Nephron (organoid): ENCODE results near the gene NFAM1.

Experiments
- H3K27ac Mint-ChIP-seq, 3 experiments: 2 replicates each; pipeline ENCODE4 v1.8.0; 2020; ENCODE audit warnings: mixed read lengths in 3 of 3, mild to moderate bottlenecking in 2 of 3, moderate library complexity in 1 of 3
- H3K27me3 Mint-ChIP-seq: 2 replicates; pipeline ENCODE4 v1.8.0; 2021; ENCODE audit warnings: low read depth, mild to moderate bottlenecking, moderate library complexity, mixed read lengths
- H3K36me3 Mint-ChIP-seq: 2 replicates; pipeline ENCODE4 v1.8.0; 2020; ENCODE audit warnings: low read depth, mixed read lengths
- H3K4me1 Mint-ChIP-seq: 2 replicates; pipeline ENCODE4 v1.8.0; 2020; ENCODE audit warnings: mixed read lengths
- H3K4me3 Mint-ChIP-seq, 3 experiments: 2 replicates each; pipeline ENCODE4 v1.8.0; 2020; ENCODE audit warnings: mild to moderate bottlenecking in 3 of 3, mixed read lengths in 3 of 3, moderate library complexity in 2 of 3
- H3K9me3 Mint-ChIP-seq: 2 replicates; pipeline ENCODE4 v1.8.0; 2020; ENCODE audit warnings: mixed read lengths
- CTCF ChIP-seq, 3 experiments: fragments of 200-600 bp; sonication (generic); IDR thresholded peaks; one replicate each; pipeline ENCODE4 v1.5.0; 2021; ENCODE audit warnings: antibody characterized with exemption in 3 of 3; ENCODE audit not compliant: unreplicated experiment in 3 of 3

The NFAM1 gene

GRCh38 chr22:42452916-42453315 lies 20.7 kb upstream of the NFAM1 start:
- H3K27me3 Mint-ChIP-seq: peaks cover 14% of the 10 kb centered on the region
- no peak for TF ChIP-seq CTCF (IDR thresholded peaks at IDR 0.05; ENCODE audit: unreplicated experiment in 3 of 3)
- no peak overlapping the region for H3K4me3 Mint-ChIP-seq
- H3K27ac Mint-ChIP-seq: no peak overlapping the region
- no peaks in the 10 kb centered on the region for H3K4me1 Mint-ChIP-seq
- H3K9me3 Mint-ChIP-seq: no peaks in the 10 kb centered on the region
- no peaks in the 10 kb centered on the region for H3K36me3 Mint-ChIP-seq

GRCh38 chr22:42452456-42452855 lies 20.3 kb upstream of the NFAM1 start:
- H3K4me3 Mint-ChIP-seq: no peak overlapping the region
- no peaks in the 10 kb centered on the region for H3K36me3 Mint-ChIP-seq
- H3K9me3 Mint-ChIP-seq: no peaks in the 10 kb centered on the region
- no peak overlapping the region for H3K27ac Mint-ChIP-seq
- TF ChIP-seq CTCF (IDR thresholded peaks at IDR 0.05; ENCODE audit: unreplicated experiment in 3 of 3): no peak
- peaks cover 14% of the 10 kb centered on the region for H3K27me3 Mint-ChIP-seq
- H3K4me1 Mint-ChIP-seq: no peaks in the 10 kb centered on the region

DNA sequence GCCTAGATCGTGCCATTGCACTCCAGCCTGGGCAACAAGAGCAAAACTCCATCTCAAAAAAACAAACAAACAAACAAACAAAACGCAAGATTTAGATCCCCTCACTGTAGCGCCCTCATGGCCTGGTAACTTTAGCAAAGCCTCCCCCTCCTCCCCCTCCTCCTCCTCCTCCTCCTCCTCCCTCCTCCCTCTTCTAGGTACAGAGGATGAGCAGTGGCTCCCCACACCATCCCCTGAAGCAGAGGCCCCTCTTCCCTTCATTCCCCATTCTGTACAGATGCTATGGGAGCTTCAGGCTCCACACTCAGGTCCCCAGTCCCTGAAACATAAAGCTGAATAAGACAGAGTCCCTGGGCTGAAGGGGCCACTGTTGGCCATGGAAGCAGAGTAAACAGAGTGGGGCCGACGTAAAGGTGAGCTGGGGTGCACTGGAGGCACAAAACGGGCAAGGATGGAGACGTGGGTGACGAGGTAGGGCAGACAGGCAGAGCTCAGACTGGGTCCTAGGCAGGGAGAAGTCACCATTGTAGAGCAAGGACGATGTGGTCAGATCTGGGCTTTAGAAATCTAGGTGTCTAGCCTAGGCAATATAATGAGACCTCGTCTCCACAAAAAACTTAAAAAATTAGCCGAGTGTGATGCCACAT lies 19.4 kb upstream of the NFAM1 start:
- Mint-ChIP-seq H3K9me3 (no peaks in the 10 kb centered on the region), H3K4me1 (no peaks in the 10 kb centered on the region), H3K27me3 (peaks cover 20% of the 10 kb centered on the region), H3K4me3 (no peak overlapping the region), H3K36me3 (no peaks in the 10 kb centered on the region), H3K27ac (no peak overlapping the region)
- no peak for TF ChIP-seq CTCF (IDR thresholded peaks at IDR 0.05; ENCODE audit: unreplicated experiment in 3 of 3)

DNA sequence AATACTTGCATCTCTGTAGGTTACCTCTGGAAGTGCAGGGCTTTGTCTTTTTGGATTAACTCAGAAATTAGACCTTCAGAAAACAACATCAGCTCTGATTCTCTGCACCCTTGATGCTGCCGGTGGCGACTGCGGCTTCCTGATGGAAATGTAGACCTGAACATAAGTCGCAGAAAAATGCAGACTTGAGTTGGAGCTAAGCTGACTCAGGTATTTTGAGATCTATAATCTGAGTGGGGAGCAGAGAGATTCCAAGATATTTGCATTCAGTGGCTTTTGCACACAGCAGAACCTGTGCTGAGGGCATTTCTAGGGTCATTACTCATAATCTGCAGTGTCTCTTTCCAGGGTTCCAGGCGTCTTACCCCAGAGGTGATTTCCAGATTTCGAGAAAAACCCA lies 18.7 kb upstream of the NFAM1 start:
- H3K4me3 Mint-ChIP-seq: no peak overlapping the region
- no peak overlapping the region for H3K27ac Mint-ChIP-seq
- no peaks in the 10 kb centered on the region for H3K36me3 Mint-ChIP-seq
- no peaks in the 10 kb centered on the region for H3K4me1 Mint-ChIP-seq
- peaks cover 20% of the 10 kb centered on the region for H3K27me3 Mint-ChIP-seq
- no peak for TF ChIP-seq CTCF (IDR thresholded peaks at IDR 0.05; ENCODE audit: unreplicated experiment in 3 of 3)
- no peaks in the 10 kb centered on the region for H3K9me3 Mint-ChIP-seq

- H3K9me3 Mint-ChIP-seq: no peaks in the 10 kb centered on the region
- H3K4me3 Mint-ChIP-seq: no peak overlapping the region
- H3K4me1 Mint-ChIP-seq: peaks cover 25% of the 10 kb centered on the region
Measured at GRCh38 chr22:42446151-42446550, 13.9 kb upstream of the NFAM1 start.

More at GRCh38 chr22:42446151-42446550, 13.9 kb upstream of the NFAM1 start:
- TF ChIP-seq CTCF (IDR thresholded peaks at IDR 0.05; ENCODE audit: unreplicated experiment in 3 of 3): no peak
- Mint-ChIP-seq H3K27ac (no peak overlapping the region), H3K27me3 (peaks cover 12% of the 10 kb centered on the region), H3K36me3 (no peaks in the 10 kb centered on the region)
